Spleen (tissue), 11 donors: Measurements from ENCODE around the gene ARHGAP22. TPM values are rescaled to one million over a fixed set of nuclear protein-coding genes. Genes with fewer than 3 reads are reported as not detected.

ENCODE experiments used
- DNase-seq: peaks from one replicate; pipeline ENCODE4 v3.0.0-alpha.2; 2020
- H3K27ac ChIP-seq, 8 donors: fragments of 200-600 bp; sonication (generic) in 7 of 8; 1 replicate in 4 of 8; 2 replicates in 4 of 8; pipeline versions ENCODE4 v1.5.0 to v1.8.0; 2016 to 2021; ENCODE audit warnings: inconsistent platforms in 4 of 8, mild to moderate bottlenecking in 4 of 8, moderate library complexity in 1 of 8
- H3K27me3 ChIP-seq, 7 donors: fragments of 200-600 bp; sonication (generic) in 6 of 7; replicated peaks in 1 of 7; 1 replicate in 4 of 7; 2 replicates in 3 of 7; pipeline versions ENCODE4 v1.5.0 to v1.8.0; 2016 to 2021; ENCODE audit warnings: inconsistent platforms in 3 of 7, mild to moderate bottlenecking in 1 of 7
- H3K36me3 ChIP-seq, 6 donors: fragments of 200-600 bp; sonication (generic) in 5 of 6; 1 replicate in 4 of 6; 2 replicates in 2 of 6; pipeline versions ENCODE4 v1.5.0 to v1.8.0; 2016 to 2021; ENCODE audit warnings: inconsistent platforms in 2 of 6
- H3K4me1 ChIP-seq, 6 donors: fragments of 200-600 bp; sonication (generic) in 5 of 6; 1 replicate in 3 of 6; 2 replicates in 3 of 6; pipeline versions ENCODE4 v1.5.0 to v1.8.0; 2016 to 2021; ENCODE audit warnings: inconsistent platforms in 3 of 6
- H3K4me3 ChIP-seq, 8 donors: fragments of 200-600 bp; sonication (generic) in 7 of 8; 1 replicate in 4 of 8; 2 replicates in 4 of 8; pipeline versions ENCODE4 v1.5.0 to v1.8.0; 2016 to 2021; ENCODE audit warnings: inconsistent platforms in 4 of 8, mild to moderate bottlenecking in 4 of 8, moderate library complexity in 2 of 8
- H3K9me3 ChIP-seq, 8 donors: fragments of 200-600 bp; sonication (generic) in 7 of 8; 1 replicate in 4 of 8; 2 replicates in 4 of 8; pipeline versions ENCODE4 v1.5.0 to v1.8.0; 2016 to 2021; ENCODE audit warnings: inconsistent platforms in 4 of 8
- CTCF ChIP-seq, 11 experiments: fragments of 200-600 bp in 7 of 11; fragments of 450-650 bp in 4 of 11; sonication (generic) in 4 of 11; IDR thresholded peaks in 8 of 11; conservative IDR thresholded peaks in 3 of 11; 1 replicate in 7 of 11; 2 replicates in 4 of 11; pipeline versions ENCODE4 v1.4.0 to v1.8.0; 2016 to 2021; ENCODE audit warnings: antibody characterized with exemption in 11 of 11, inconsistent platforms in 4 of 11, mild to moderate bottlenecking in 1 of 11
- POLR2A ChIP-seq, 3 donors: fragments of 450-650 bp; IDR thresholded peaks; one replicate each; pipeline ENCODE4 v1.5.1; 2017; ENCODE audit warnings: antibody characterized with exemption in 3 of 3, mild to moderate bottlenecking in 1 of 3
- POLR2AphosphoS5 ChIP-seq, 3 donors: sonication (generic); formaldehyde crosslinking; IDR thresholded peaks; one replicate each; pipeline ENCODE4 v1.5.1; 2017; ENCODE audit warnings: antibody characterized with exemption in 3 of 3
- WGBS, 5 donors: extraction: QIAGEN DNeasy Blood & Tissue Kit in 3 of 5; methylation state at CpG; one replicate each; pipeline versions ENCODE4 v1.1.5 to v1.1.7; 2013 to 2018; 5-methylcytosine and 5-hydroxymethylcytosine counted together
- intact Hi-C: fragments of 100-400 bp; cut with DNase I; formaldehyde crosslinking; loops from one replicate; pipeline ENCODE4 v1.15.0; 2023; ENCODE audit warnings: low total_unique reads
- polyA plus RNA-seq, 3 donors: library from polyadenylated mRNA; stranded (reverse); fragments of 200-250 nt; gene quantifications; one replicate each; pipeline ENCODE4 v1.2.1, GENCODE V29; 2013
- total RNA-seq, 7 donors: library from RNA; depleted of rRNA in 3 of 7; stranded (reverse); fragments of >200 nt in 3 of 7; fragmentation: NEBNext Ultra II Directional in 4 of 7; extraction: Animal tissue kit (Norgen Biotek cat#: 25700) in 4 of 7; gene quantifications; one replicate each; pipeline versions ENCODE4 v1.1.0 to v1.2.1, GENCODE V29; 2016 to 2021
- donor health status: healthy with polysubstance abuse.
- donor health status: DM: no; HTN: no; CAD: no; lungs with moderate emphysema.
- donor health status: DM: no; HTN: no; CAD: no.
- donor health status: Bipolar disorder and iron deficiency.
- donor health status: healthy.
- donor health status: DM: no; HTN: no; CAD: no.
- donor health status: DM: yes; HTN: yes; CAD: no.

The ARHGAP22 gene
- total and polyA plus RNA-seq, 10 donors: 0.56 to 7.5 (median 3.2) TPM

- peaks cover 0 to 16% (median 12%) of the 10 kb centered on the region in 6 donors for H3K4me1 ChIP-seq
- intact Hi-C loops: no loop called here
- no peaks in the 10 kb centered on the region for H3K9me3 ChIP-seq
- 85 to 95% (median 91%) methylated on average over 8 to 15 of the region's 15 CpGs for WGBS, 5 donors
- TF ChIP-seq POLR2A (IDR thresholded peaks at IDR 0.05): no peak
- no peak for TF ChIP-seq POLR2AphosphoS5 (IDR thresholded peaks at IDR 0.05)
- TF ChIP-seq CTCF (IDR thresholded peaks at IDR 0.05 in 8 of 11, conservative IDR thresholded peaks at IDR 0.05 in 3 of 11): no peak
- no peaks in the 10 kb centered on the region for H3K36me3 ChIP-seq
- no peak overlapping the region for H3K4me3 ChIP-seq
- H3K27ac ChIP-seq: no peak overlapping the region
- peak; percentile 64 for DNase-seq
- peaks cover 0 to 21% (median 0%) of the 10 kb centered on the region in 7 donors for H3K27me3 ChIP-seq
Measured at GRCh38 chr10:48455392-48456151, 149.3 kb downstream of the ARHGAP22 start.

GRCh38 chr10:48455055-48455391 is 149.8 kb downstream of the ARHGAP22 start:
- Histone ChIP-seq H3K9me3 (no peaks in the 10 kb centered on the region), H3K27ac (no peak overlapping the region), H3K4me3 (no peak overlapping the region), H3K36me3 (no peaks in the 10 kb centered on the region), H3K4me1 (peaks cover 0 to 16% (median 12%) of the 10 kb centered on the region in 6 donors), H3K27me3 (peaks cover 0 to 26% (median 0%) of the 10 kb centered on the region in 7 donors)
- intact Hi-C loops: no loop called here
- WGBS, 5 donors: 83 to 94% (median 89%) methylated on average over 9 to 11 of the region's 11 CpGs
- DNase-seq: peak; percentile 69
- no peak for TF ChIP-seq POLR2A (IDR thresholded peaks at IDR 0.05)
- TF ChIP-seq POLR2AphosphoS5 (IDR thresholded peaks at IDR 0.05): no peak
- TF ChIP-seq CTCF (IDR thresholded peaks at IDR 0.05 in 8 of 11, conservative IDR thresholded peaks at IDR 0.05 in 3 of 11): no peak

GRCh38 chr10:48454302-48455054 is 150.4 kb downstream of the ARHGAP22 start:
- Histone ChIP-seq H3K4me1 (peaks cover 0 to 16% (median 12%) of the 10 kb centered on the region in 6 donors), H3K27ac (no peak overlapping the region), H3K36me3 (no peaks in the 10 kb centered on the region), H3K4me3 (no peak overlapping the region), H3K9me3 (no peaks in the 10 kb centered on the region), H3K27me3 (peaks cover 0 to 31% (median 0%) of the 10 kb centered on the region in 7 donors)
- intact Hi-C loops: no loop called here
- TF ChIP-seq POLR2AphosphoS5 (IDR thresholded peaks at IDR 0.05): no peak
- TF ChIP-seq POLR2A (IDR thresholded peaks at IDR 0.05): no peak
- TF ChIP-seq CTCF (IDR thresholded peaks at IDR 0.05 in 8 of 11, conservative IDR thresholded peaks at IDR 0.05 in 3 of 11): no peak
- 72 to 91% (median 82%) methylated on average over 8 to 12 of the region's 12 CpGs for WGBS, 5 donors
- DNase-seq: peak; percentile 64
